Measurements from ENCODE around the gene SLC7A7.
"Not testable (repeated sequence)": the region's sequence is repeated elsewhere in the genome, so short reads cannot be mapped to it uniquely, and the experiment has no call there.

SLC7A7 gene

DNA sequence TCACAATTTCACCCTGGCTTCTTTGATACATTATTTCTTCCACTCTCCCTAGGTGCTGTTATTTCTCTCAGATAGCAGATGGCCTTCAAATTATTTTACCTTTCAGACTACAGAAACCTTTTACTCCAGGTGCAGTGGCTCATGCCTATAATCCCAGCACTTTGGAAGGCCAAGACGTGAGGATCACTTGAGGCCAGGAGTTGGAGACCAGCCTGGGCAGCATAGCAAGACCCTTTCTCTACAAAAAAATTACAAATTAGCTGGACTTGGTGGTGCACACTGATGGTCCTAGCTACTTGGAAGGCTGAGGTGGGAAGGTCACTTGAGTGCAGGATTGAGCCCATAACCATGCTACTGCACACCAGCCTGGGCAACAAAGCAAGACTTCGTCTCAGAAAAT lies 23.1 kb downstream of the SLC7A7 start:
- no peak for DNase-seq

DNA sequence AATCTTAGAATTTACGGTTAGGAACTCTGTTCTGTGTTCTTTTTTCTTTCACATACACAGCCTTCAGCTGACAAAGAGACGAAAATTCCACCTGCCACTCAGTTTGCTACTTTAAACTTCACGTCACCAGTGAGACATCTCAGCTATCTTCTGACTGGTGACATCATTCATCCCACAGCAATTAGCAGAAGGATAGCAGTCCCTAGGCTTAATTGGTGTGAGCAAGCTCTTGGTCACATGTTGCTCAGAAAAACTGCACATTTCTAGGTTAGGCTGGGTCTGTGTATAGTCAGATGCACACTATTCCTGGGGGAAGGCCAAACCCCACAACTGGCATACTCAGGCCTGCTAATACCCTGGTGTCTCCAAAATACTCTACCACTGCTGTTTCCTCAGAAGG lies 23.9 kb downstream of the SLC7A7 start:
- no peak for DNase-seq

DNA sequence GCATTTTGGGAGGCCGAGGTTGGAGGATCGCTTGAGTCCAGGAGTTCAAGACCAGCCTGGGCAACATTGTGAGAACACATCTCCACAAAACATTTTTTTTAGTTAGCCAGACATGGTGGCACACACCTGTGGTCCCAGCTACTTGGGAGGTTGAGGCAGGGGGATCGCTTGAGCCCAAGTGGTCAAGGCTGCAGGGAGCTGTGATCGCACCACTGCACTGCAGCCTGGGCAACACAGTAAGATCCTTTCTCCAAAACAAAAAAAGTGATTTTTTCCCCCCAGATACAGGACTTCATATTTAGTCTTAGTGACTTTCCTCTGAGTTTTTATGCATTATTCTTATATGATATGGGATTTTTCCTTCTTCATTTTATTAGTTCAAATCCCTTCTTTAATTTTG lies 28.6 kb downstream of the SLC7A7 start:
- DNase-seq: no peak

DNA sequence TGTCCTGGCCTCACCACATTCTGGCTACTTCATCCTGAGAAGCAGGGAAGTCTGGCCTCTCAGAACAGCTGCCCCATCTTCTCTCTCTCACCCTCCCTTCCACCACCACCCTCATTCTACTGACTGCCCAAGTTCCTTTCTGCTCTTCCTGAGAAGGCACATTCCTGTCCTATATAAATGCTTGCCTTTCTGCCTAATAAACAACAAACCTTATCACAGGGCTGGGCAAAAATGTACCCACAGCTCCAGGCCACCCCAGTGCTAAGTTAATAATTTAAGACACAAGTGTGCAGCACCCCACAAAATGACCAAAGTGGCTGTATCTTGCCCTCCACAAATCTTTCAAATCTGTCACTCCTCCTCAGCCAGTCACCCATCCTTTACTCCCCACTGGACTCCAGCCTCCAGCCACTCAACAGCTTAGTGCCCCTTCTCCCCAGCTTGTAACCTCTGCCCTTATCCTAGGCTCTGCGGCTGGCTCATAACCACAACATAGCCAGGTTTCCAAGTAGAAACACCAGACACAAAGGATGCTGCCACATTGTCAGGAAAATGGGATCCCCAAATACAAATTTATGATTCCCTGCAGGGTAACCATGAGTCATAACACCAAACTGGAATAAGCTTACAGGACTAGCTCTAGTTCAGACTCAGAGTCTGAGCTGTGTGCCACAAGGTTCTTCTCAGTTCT lies 33.8 kb downstream of the SLC7A7 start:
- DNase-seq: no peak

DNA sequence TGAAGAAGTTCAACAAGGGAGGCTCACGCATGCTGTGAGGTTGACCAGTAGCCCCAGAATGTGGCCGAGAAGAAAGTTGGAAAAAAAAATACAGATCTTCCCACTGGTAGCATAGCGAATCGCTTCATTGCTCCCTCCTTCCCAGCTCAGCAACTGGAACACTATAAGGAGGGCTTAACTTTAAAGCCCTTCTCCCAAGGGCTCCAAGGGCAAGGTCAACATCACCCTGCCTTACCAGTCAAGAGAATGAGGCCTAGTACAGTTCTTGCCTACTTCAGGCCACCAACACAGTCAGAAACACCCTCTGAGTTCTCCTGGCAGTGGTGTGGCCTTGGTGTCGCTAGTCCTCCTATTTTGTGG lies 34.3 kb downstream of the SLC7A7 start:
- no peak for DNase-seq

DNA sequence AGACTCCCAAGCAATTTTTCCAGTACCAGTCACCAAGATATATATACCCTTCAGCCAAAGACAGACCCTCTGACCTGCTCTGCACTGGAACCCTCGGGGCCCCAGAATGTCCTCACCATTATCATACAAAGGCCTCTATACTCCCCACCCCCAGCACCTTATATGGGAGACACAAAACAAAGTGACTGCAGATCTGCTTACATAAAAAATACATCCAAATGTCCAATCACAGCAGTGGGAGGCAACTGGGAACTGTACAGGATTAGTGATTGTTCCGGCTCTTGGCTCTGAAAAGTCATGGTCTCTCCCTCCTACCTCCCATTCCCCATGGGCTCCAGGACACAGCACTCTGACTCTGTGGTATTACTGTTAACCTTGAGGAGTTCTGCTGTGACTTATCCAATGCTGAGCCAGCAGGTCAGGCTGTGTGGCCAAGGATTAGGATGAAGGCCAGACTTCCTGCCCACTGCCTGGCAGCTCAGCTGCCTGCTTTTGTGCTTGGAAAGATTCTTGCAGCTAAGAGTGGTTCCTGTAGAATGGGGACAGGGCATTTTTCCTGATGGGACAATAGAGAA lies 35.0 kb downstream of the SLC7A7 start:
- peak in 1 of 14 donors; percentile 53 for DNase-seq

DNA sequence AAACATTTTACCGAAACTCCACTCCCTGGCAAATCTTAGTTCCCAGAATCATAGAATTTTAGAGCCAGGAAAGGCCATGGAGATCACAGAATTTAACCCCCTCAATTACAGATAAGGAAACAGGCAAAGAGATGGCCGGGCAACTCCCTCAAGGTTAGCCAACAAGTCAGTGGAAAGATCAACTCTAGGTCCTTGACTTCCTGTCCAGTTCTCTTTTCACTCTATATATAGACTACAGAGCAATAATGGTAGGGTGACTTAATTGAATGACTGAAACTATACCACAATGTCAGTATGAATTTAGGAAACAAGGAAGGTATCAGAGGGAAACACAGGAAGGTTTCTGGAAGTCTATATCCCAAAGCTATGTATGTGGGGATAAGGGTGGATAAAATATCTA lies 37.2 kb downstream of the SLC7A7 start:
- DNase-seq: no peak

DNA sequence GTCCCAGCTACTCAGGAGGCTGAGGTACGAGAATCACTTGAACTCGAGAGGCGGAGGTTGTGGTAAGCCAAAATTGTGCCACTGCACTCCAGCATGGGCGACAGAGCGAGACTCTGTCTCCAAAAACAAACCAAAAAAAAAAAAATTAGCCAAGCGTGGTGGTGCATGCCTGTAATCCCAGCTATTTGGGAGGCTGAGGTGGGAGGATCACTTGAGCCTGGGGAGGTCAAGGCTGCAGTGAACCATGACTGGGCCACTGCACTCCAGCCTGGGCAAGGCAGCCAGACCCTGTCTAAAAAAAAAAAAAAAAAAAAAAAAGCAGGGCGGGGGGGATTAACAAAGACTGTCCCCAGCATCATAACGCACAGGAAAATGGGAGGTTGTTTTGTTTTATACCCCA lies 38.4 kb downstream of the SLC7A7 start:
- not testable (repeated sequence) for DNase-seq

DNA sequence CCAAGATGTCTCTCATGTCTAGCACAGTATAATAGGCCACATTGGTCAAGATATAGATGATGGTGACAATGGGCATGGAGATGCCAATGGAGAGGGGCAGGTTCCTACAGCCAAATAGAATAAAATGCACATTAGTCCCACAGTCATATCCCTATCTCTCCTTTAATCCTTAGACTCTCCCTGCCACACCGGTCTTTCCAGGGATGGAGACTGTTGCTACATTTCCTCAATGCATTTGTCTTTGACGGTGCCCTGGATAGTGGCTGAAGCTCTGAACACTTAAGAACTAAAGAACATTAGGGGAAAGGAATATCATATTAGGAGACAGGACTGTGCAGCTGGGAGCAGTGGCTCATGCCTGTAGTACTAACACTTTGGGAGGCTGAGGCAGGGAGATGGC lies 39.0 kb downstream of the SLC7A7 start:
- DNase-seq: no peak

DNA sequence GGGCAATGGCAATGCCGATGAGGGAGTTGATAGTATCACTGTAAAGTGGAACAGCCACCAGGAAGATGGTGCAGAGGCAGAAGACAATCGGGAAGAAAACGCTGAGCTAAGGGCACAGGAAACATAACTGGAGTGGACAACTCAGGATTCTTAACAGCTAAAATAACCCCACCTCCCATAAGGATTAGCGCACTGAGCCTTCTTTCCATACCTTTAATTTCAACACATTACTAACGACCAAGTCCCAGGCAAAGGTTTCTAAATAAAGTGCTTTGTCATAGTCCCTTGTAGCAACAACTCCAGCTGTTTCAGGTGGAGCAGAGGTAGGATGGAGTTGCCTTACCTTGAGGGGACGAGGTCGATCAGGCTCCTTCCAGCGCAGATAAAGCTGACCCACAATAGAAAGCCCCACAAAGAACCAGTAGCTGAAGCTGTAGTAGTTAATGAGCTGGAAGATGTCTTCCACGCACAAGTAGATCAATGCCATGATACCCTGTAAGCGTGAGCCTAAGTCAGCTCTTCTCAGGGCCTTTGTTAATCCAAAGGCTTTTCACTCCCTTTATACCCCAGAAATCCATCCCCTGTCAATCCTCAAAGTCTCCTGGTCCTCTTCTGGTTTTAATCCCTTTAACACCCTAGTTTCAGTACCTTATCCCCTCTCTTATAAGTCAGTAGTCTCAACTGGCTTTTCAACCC lies 41.1 kb downstream of the SLC7A7 start:
- DNase-seq: no peak

DNA sequence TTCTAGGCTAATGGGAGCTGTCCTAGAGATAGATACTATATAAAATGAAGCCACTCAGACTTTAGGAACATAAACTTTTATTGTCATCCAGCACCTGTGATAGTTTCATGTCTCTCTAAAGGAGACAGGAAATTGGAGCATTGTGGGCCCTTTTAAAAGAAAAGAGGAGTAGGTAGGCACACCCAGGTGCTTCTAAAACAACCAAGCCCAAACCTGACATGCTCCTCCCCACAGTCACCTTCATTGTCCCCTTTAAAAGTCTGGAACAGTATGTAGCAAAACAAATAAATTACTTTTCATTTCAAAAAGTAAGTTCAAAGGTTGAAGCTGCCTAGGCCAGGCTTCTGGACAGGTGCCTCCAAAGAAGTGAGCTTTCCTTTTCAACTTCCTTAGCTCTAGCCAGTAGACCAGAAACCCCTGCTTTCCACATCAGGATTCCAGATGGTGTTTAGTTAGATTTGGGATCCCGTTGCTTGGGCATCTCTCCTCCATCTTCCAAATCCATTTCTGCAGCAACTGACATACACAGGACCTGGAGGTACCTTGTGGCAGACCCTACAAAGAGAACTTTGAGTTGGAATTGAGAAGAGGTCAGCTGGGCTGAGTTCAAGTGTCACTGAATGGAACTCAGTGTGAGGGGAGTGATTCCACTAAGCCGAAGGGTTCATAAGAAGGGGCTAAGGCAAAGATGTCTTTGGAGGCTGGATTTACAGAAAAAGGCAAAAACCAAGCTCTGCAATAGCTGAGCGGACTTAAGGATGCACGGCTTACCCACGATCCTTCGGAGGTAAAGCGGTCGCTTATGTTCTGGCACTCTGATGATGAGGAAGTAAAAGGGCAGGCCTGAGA lies 41.8 kb downstream of the SLC7A7 start:
- no peak for DNase-seq

DNA sequence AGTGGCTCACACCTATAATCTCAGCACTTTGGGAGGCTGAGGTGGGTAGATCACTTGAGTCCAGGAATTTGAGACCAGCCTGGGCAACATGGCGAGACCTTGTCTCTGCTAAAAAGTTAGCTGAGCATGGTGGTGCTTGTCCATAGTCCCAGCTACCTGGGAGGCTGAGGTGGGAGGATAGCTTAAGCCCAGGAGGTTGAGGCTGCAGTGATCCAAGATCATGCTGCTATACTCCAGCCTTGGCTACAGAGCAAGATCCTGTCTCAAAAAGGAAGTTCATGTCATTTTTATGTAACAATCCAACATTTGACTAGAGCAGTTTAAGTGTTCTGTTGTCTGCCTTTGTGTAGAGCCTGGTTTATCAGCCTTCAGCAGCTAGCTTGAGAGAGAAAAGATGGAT lies 42.5 kb downstream of the SLC7A7 start:
- no peak for DNase-seq

DNA sequence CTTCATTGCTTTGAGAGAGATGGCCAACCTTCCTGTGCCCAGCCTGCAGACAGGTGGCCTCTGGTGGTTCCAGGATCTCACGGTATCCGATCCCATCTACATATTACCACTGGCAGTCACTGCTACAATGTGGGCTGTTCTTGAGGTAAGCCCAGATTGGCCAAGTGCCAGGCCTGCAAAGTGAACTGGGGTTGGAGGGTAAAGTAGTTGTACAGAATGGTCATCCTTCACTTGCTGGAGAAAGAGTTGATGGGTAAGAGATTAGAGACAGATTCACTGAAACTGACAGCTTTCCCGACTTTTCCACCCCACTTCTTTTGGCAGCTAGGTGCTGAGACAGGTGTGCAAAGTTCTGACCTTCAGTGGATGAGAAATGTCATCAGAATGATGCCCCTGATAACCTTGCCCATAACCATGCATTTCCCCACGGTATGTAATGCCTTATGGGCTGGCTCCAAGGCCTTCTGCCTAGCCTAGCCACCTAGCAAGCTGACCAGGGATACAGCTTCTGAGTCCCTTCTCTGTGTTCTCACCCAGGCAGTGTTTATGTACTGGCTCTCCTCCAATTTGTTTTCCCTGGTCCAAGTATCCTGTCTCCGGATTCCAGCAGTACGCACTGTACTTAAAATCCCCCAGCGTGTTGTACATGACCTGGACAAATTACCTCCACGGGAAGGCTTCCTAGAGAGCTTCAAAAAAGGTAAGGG lies 44.6 kb downstream of the SLC7A7 start:
- DNase-seq: no peak

DNA sequence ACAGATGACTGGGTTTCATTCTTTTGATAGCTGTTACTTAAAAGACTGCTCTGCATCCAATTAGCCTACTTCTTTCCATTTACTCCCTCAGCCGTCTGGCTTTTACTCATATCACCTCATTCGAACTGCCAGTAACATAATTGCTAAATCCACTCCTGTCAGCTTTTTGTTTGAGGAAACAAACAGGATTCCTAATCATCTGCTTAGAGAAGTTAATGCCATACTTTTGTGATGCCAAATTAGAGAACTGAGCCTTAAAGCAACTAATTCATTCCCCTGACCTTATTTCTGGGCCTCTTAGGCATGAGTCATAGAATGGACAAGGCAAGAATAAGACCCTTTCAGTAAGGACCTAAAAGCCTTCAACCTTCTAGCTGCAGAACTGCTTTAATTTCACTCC lies 45.9 kb downstream of the SLC7A7 start:
- DNase-seq: no peak

DNA sequence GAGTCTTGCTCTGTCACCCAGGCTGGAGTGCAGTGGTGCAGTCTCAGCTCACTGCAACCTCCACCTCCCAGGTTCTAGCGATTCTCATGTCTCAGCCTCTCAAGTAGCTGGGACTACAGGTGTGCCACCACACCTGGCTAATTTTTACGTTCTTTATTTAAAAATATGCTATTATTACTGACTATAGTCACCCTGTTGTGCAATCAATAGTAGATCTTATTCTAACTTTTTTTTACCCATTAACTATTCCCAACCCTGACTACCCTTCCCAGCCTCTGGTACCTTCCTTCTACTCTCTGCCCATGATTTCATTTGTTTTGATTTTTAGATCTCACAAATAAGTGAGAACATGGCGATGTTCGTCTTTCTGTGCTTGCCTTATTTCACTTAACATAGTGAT lies 46.3 kb downstream of the SLC7A7 start:
- no peak for DNase-seq

DNA sequence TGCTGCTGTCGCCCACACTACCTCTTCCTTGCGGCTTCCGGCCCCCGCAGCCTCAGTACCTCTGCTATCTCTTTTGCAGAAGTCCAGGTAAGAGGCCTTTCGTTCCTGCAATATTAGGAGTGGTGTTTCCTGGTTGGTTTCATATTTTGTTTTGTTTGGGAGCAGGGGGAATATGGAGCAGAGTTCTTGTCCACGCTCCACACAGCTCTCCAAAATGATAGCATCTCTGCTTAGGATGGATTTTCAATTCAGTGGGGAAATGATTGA lies 48.0 kb downstream of the SLC7A7 start:
- no peak for DNase-seq

DNA sequence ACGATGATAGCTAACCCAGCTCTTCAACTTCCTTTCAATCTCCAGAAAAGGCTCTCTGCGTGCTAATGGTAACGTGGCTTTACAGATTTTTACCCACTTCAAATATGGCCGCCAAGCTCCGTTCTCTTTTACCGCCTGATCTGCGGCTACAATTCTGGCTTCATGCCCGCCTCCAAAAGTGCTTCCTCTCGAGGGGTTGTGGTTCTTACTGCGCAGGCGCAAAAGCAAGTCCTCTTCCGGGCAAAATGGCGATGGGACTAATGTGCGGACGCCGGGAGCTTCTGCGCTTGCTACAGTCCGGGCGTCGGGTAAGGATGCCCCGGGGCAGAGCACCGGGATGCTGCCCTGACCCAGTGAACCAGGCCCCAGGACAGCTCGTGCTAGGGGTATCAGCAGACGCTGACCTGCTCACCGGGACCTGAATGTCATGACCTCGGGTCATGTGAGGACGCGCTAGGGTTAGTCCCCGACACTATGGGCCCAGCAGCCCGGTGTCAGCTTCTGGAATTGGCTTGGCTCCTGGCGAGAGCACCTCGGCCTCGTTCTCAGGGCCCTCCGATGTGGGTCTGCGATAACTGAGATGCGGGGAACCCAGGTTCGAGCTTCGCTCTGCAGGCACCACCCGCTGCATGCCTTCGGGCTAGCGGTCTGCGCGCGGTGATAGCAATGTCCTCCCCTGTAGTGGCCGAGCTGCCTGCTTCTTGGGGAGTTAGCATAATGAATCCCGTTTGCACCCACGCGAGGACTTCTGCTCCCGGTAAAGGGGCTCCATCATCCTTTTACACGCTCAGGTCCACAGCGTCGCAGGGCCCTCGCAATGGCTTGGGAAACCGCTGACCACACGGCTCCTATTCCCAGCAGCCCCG lies 48.5 kb downstream of the SLC7A7 start, which contains the start of gene OXA1L:
Gene OXA1L, plus strand, starts transcription at position 232 of the 866 bp plus-strand sequence. Its CDS starts 14 bp downstream, at position 246.
- DNase-seq: peak; percentile 39 to 96 (median 92)

DNA sequence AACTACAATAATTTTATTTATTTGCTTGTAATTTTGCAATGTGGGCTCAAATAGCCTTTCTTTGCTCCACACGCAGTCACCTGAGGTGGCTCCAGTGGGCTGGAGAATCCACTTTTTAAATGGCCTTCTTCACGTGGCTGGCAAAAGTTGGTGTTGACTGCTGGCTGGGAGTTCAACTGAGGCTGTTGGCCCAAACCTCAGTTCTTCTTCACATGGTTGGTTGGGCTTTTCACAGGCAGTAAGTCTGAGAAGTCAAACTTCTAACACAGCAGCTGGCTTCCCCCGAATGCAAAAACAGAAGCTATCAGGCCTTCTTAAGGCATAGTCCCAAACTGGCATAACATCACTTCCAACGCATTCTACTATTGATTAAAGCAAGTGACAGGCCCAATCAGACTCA lies 50.9 kb downstream of the SLC7A7 start:
- DNase-seq: no peak

DNA sequence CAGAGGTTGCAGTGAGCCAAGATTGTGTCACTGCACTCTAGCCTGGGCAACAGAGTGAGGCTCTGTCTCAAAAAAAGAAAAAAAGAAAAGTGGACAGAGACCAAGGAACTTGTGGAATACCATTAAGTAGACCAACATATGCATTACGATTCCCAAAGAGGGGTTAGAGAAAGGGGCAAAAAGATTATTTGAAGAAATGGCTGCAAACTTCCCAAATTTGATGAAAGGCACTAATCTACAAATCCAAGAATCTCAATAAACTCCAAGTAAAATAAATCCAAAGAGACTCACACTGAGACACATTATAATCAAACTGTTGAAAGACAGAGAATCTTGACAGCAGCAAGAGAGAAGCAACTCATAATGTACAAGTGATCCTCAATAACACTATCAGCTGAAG lies 53.5 kb downstream of the SLC7A7 start:
- no peak for DNase-seq

DNA sequence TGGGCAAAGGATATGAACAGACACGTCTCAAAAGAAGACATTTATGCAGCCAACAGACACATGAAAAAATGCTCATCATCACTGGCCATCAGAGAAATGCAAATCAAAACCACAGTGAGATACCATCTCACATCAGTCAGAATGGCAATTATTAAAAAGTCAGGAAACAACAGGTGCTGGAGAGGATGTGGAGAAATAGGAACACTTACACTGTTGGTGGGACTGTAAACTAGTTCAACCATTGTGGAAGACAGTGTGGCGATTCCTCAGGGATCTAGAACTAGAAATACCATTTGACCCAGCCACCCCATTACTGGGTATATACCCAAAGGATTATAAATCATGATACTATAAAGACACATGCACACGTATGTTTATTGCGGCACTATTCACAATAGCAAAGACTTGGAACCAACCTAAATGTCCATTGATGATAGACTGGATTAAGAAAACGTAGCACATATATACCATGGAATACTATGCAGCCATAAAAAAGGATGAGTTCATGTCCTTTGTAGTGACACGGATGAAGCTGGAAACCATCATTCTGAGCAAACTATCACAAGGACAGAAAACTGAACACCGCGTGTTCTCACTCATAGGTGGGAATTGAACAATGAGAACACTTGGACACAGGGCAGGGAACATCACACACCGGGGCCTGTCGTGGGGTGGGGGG lies 57.1 kb downstream of the SLC7A7 start:
- DNase-seq: not testable (repeated sequence)

DNA sequence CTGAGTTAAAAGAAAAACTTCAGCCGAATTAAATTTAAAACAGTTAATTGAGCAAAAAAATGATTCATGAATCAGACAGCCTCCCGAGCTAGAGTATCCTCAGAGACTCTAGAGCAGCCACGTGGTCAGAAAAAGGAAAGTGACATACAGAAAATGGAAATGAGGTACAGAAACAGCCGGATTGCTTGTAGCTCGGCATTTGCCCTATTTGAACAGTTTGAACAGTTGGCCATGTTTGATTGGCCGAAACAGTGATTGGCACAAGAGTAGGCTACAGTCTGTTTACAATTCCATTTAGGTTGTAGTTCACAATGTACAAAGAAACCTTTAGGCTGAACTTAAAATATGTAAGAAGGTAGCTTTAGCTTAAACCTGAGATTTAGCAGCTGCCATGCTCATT lies 61.6 kb downstream of the SLC7A7 start:
- no peak for DNase-seq
